ENCODE data around the gene CLEC16A. TPM values are rescaled to one million over a fixed set of nuclear protein-coding genes. Genes with fewer than 3 reads are reported as not detected.

CLEC16A gene
- total RNA-seq, 4 donors from 2014 or later, result 29.5 to 58.8 (median 48.4) TPM

GRCh38 chr16:11032000-11032921, 87.9 kb downstream of the CLEC16A start:
- Histone ChIP-seq H3K36me3 (peaks cover 0 to under 1% of the 10 kb centered on the region in 2 donors), H3K27ac (peak overlapping the region in 1 of 3 donors; percentile 8)

DNA sequence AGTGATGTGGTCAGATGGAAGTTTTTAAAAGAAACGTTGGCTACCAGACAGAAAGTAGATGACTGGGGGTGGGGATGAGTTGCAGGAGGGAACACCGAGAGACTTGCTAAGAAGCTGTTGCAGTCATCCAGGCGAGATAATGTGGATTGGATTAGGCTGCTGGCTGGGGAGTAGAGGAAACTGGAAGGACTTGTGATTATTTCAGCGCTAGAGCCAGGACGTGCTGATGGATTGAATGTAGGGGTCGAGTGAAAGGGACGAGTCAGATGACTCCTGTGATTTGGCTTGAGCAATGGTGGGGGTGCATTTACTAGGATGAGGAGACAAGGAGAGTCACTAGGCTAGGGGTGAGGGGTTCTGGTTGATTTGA, 88.5 kb downstream of the CLEC16A start:
- no peaks in the 10 kb centered on the region for H3K27me3 ChIP-seq
- peak; percentile 20 to 36 for DNase-seq
- no peaks in the 10 kb centered on the region for H3K36me3 ChIP-seq
- H3K4me3 ChIP-seq (replicated peaks in 1 of 3), result no peak overlapping the region
- intact Hi-C loops (cut with DNase I), result no loop called here
- TF ChIP-seq, protein P1, sequence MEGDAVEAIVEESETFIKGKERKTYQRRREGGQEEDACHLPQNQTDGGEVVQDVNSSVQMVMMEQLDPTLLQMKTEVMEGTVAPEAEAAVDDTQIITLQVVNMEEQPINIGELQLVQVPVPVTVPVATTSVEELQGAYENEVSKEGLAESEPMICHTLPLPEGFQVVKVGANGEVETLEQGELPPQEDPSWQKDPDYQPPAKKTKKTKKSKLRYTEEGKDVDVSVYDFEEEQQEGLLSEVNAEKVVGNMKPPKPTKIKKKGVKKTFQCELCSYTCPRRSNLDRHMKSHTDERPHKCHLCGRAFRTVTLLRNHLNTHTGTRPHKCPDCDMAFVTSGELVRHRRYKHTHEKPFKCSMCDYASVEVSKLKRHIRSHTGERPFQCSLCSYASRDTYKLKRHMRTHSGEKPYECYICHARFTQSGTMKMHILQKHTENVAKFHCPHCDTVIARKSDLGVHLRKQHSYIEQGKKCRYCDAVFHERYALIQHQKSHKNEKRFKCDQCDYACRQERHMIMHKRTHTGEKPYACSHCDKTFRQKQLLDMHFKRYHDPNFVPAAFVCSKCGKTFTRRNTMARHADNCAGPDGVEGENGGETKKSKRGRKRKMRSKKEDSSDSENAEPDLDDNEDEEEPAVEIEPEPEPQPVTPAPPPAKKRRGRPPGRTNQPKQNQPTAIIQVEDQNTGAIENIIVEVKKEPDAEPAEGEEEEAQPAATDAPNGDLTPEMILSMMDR (IDR thresholded peaks at IDR 0.05), result no peak
- TF ChIP-seq POLR2A (IDR thresholded peaks at IDR 0.05), result no peak
- H3K4me1 ChIP-seq, result peaks cover 20 to 39% of the 10 kb centered on the region in 2 donors
- H3K27ac ChIP-seq, result peak overlapping the region; percentile 1 to 44 (median 32)
- H3K9me3 ChIP-seq, result no peaks in the 10 kb centered on the region
- 51 to 71% methylated on average over 7 of the region's 7 CpGs for WGBS, 2 donors

More at GRCh38 chr16:11032000-11032921, 87.9 kb downstream of the CLEC16A start:
- Histone ChIP-seq H3K4me1 (peaks cover 20 to 39% of the 10 kb centered on the region in 2 donors), H3K4me3 (replicated peaks in 1 of 3) (no peak overlapping the region), H3K9me3 (no peaks in the 10 kb centered on the region), H3K27me3 (no peaks in the 10 kb centered on the region)
- intact Hi-C loops (cut with DNase I), result no loop called here
- TF ChIP-seq, protein P1 (IDR thresholded peaks at IDR 0.05), result no peak
- TF ChIP-seq POLR2A (IDR thresholded peaks at IDR 0.05), result no peak
- WGBS, 2 donors, result 85 to 87% methylated on average over 14 to 16 of the region's 16 CpGs
- DNase-seq, result peak in 1 of 2 donors; percentile 10

GRCh38 chr16:11033629-11034420, 89.5 kb downstream of the CLEC16A start:
- intact Hi-C loops (cut with DNase I), result no loop called here
- Histone ChIP-seq H3K27ac (peak overlapping the region in 2 of 3 donors; percentile 24 to 32), H3K36me3 (no peaks in the 10 kb centered on the region), H3K4me1 (peaks cover 25 to 45% of the 10 kb centered on the region in 2 donors), H3K27me3 (no peaks in the 10 kb centered on the region), H3K4me3 (replicated peaks in 1 of 3) (no peak overlapping the region), H3K9me3 (no peaks in the 10 kb centered on the region)
- TF ChIP-seq, protein P1 (IDR thresholded peaks at IDR 0.05), result no peak
- DNase-seq, result no peak
- 78 to 83% methylated on average over 14 of the region's 14 CpGs for WGBS, 2 donors

DNA sequence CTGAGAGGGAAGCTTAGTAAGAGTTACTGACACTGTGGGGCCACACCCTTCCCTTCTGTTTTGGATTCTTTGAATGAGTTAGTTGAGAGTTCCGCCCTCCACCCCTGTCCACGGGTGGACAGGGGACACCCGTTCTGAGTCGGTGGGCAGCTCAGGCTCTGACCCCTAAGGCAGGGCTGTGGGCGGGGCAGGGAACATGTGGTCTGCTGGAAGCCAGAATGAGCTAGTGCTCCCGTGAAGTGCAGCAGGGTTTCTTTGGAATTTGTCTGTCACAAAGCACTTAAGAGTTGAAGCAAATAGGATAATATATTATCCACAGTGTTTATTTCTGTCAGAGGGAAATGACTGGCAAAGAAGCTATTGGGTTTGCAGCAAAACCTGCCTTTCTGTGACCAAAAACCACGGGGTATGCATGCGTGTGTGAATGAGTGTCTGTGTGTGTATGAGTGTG, 90.1 kb downstream of the CLEC16A start:
- 61 to 68% methylated on average over 8 of the region's 8 CpGs for WGBS, 2 donors
- TF ChIP-seq POLR2A (IDR thresholded peaks at IDR 0.05), result no peak
- TF ChIP-seq, protein P1 (IDR thresholded peaks at IDR 0.05), result no peak
- no peaks in the 10 kb centered on the region for H3K27me3 ChIP-seq
- H3K4me1 ChIP-seq, result peaks cover 26 to 48% of the 10 kb centered on the region in 2 donors
- peak overlapping the region in 1 of 3 donors; percentile 24 for H3K27ac ChIP-seq
- no peak overlapping the region for H3K4me3 ChIP-seq (replicated peaks in 1 of 3)
- DNase-seq, result peak in 1 of 2 donors; percentile 16
- intact Hi-C loops (cut with DNase I), result no loop called here
- peaks cover 0 to under 1% of the 10 kb centered on the region in 2 donors for H3K36me3 ChIP-seq
- no peaks in the 10 kb centered on the region for H3K9me3 ChIP-seq

Measured in thyroid gland (tissue), 4 donors.